HG02763 (cell line): Measurements from ENCODE around the gene DONSON.
"Not testable (repeated sequence)": the region's sequence is repeated elsewhere in the genome, so short reads cannot be mapped to it uniquely, and the experiment has no call there.

Source experiments
- ATAC-seq: cut with Tn5 transposase; IDR thresholded peaks from one replicate; pipeline ENCODE4 v1.9.1; 2021; ENCODE audit warnings: mild to moderate bottlenecking, moderate library complexity; ENCODE audit not compliant: unreplicated experiment

DONSON gene, protein sequence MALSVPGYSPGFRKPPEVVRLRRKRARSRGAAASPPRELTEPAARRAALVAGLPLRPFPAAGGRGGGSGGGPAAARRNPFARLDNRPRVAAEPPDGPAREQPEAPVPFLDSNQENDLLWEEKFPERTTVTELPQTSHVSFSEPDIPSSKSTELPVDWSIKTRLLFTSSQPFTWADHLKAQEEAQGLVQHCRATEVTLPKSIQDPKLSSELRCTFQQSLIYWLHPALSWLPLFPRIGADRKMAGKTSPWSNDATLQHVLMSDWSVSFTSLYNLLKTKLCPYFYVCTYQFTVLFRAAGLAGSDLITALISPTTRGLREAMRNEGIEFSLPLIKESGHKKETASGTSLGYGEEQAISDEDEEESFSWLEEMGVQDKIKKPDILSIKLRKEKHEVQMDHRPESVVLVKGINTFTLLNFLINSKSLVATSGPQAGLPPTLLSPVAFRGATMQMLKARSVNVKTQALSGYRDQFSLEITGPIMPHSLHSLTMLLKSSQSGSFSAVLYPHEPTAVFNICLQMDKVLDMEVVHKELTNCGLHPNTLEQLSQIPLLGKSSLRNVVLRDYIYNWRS

DNA sequence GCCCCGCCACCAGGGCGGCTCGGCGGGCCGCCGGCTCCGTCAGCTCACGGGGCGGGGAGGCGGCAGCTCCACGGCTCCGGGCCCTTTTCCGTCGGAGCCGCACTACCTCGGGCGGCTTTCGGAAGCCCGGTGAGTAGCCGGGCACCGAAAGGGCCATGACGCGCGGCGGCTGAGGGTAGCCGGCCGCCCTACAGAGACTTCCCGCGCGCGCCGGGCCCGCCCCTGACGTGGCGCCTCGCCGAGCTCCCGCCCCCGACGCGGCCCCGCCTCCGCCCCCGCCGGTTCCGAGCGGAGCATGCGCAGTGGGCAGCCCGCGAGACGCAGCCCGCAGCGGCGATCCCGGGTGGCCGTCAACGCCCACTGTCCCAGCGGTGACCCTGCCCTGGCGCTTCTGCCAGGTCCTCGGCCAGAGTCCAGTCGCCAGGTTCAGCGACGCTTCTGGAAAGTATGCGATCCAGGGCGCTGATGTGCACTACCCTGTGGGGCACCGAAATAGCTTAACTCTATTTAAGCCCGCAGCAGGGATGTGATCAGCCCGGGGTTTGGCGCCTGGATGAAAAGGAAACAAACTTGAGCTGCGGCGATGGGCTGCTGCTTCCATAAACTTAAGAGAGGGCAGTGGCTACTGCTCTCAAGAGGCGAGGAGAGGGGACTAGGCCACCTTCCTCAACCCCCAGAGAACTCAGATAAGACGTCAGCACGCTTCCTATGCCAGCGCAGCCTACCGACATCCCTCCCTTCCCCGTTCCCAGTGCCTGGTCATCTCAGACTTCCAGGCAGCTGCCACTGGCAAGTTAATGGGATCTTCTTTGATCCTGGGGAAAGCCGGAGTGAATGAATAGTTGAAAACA is at the start of gene DONSON:
DONSON (minus strand) TSS at position 200 of the 851 bp plus-strand sequence; CDS start at position 157, 43 bp downstream.
- peak; percentile 90 for ATAC-seq

DNA sequence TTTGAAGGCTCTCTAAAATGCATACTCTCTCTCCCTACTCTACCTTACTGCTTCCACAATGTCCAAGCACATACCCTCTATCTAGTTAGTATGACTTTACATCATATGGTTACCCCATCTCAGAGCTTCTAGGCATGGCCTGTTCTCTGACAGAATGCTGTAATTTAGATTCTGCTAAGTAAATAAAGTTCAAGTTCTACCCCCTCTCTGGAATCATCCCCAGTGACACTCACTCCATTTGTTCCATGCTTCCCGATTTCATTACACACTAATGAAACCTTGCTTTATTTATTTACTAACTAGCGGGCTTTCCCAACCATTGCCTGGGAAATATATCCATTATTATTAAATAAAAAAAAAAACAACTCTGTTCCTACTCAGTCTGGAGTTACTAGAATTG is 45.8 kb upstream of the DONSON start:
- no peak for ATAC-seq

DNA sequence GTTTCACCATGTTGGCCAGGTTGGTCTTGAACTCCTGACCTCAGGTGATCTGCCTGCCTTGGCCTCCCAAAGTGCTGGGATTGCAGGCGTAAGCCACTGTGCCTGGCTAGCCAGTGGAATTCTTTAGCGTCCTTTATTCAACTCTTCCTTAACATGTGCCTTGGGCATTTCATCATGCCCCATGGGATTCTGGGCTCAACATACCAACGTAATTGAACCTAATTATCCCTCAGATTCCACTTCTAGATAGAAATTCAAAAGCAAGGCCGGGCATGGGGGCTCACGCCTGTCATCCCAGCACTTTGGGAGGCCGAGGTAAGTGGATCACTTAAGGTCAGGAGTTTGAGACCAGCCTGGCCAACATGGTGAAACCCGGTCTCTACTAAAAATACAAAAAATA is 37.7 kb upstream of the DONSON start:
- not testable (repeated sequence) for ATAC-seq

DNA sequence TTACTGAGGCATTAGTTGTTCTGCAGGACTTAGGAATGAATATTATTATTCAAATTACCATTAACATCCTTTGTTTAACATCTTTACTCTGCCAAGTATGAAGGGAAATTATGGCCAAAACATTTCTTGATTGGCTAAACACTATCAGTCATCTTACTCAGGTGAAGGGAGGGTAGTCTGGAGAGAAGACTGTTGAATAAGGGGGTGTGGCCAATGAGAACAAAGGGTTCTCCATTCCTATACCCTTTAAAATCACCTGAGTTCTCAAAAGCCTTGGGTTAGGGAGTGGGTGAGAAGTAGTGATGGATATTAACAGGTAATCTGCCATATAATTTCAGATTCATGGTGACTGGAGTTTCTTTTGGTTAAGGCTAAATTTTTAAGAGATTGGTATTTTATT is 33.8 kb upstream of the DONSON start:
- ATAC-seq = no peak

DNA sequence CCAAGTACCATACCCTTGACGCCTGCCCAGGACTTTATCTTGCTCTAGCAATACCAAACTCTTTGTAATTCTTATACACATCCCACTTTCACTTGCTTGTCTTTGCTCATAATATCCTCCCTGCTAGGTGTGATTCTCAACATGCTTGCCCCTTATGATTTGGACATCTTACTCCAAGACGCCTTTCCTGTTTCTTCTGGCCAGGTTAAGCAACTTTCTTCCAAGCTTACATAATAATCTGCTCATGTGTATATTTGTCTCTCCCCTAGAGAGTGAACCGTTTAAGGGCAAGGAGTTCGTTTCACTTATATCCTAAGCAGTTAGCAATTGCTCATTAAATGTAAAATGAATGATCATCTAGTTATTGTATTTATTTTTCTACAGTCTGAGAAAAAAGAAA is 31.2 kb upstream of the DONSON start:
- ATAC-seq = no peak

DNA sequence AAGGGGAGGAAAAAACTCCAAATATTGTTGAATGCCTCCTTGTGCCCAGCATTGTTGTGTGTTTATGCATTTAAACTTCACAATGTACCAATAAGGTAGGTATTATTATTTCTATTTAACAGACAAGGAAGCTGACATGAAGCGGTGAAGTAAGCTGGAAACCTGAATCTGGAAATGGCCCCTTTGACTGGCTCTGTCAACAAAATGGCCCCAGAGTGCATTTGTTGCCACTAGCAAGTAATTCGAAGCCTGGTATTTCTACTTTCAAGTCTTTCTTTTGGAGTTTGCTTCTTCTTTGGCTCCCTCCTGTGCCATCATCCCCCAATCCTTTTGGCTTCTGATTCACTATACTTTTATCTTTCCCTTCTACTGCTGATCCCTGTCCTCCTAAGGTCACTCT is 29.9 kb upstream of the DONSON start:
- no peak for ATAC-seq

DNA sequence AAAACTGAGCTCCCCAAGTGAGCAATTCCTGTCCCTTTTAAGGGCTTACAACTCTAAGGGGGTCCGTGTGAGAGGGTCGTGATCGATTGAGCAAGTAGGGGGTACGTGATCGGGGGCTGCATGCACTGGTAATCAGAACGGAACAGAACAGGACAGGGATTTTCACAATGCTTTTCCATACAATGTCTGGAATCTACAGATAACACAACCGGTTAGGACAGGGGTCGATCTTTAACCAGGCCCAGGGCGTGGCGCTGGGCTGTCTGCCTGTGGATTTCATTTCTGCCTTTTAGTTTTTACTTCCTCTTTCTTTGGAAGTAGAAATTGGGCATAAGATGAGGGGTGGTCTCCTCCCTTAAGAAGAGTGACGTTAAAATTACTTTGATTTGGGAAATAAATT is 29.1 kb upstream of the DONSON start:
- not testable (repeated sequence) for ATAC-seq

DNA sequence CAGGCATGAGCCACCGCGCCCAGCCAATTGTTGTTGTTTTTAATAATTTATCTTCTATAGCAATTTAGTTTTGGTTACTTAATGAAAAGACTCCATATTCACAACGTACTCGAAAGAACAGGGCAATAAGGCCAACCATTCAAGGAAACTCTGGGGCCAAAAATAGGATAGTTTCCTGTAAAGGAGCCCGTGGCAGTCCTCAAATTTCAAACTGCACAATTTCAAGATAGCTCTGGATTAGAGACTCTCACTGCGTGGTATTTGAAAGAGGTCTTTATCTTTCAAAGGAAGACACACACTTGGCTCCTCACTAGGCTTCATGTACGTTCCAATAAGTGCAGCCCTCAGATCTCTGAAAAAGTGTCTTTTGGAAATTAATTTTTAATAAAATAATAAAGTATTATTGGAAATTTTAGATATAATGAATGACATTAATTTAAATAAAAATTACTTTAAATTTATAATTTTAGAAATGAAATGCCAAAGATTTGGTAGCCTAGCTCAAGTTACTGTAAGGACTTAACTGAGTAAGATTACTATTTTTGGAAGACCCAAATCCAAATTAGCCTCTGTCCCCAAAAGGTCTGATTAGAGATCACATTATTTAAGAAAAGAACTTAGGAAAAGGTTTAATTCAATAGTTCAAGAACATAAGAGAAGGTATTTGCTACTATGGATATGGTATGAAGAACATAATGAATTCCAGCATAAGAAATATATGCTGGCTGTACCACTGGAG is 22.7 kb upstream of the DONSON start:
- ATAC-seq = no peak

DNA sequence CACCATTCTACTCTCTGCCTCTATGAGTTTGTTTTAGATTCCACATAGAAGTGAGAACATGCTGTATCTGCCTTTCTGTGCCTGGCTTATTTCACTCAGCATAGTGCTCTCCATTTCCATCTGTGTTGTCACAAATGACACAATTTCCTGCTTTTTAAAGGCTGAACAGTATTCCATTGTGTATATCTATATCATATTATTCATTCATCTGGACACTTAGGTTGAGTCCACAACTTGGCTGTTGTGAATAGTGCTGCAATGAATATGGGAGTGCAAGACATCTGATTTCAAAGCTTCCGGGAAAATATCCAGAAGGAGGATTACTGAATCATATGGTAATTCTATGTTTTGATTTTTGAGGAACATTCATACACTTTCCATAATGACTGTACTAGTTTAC is 20.1 kb upstream of the DONSON start:
- no peak for ATAC-seq

DNA sequence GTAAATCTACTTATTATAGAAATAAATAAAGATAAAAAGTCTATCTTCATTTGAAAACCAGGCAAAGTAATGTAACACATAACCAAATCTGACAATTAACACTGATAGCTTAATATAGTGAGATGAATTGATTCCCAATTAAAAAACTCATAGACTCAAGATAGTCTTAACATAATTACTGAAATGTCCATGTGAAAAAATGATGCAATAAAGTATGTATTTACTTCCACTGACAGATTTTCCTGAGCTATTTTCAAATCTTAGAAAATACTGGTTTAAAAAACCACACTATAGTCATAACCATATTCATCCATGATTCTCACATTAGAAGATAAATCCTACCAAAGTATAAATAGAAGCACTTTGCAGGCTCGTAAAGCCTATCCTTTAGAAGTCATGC is 9.6 kb upstream of the DONSON start:
- ATAC-seq = no peak

DNA sequence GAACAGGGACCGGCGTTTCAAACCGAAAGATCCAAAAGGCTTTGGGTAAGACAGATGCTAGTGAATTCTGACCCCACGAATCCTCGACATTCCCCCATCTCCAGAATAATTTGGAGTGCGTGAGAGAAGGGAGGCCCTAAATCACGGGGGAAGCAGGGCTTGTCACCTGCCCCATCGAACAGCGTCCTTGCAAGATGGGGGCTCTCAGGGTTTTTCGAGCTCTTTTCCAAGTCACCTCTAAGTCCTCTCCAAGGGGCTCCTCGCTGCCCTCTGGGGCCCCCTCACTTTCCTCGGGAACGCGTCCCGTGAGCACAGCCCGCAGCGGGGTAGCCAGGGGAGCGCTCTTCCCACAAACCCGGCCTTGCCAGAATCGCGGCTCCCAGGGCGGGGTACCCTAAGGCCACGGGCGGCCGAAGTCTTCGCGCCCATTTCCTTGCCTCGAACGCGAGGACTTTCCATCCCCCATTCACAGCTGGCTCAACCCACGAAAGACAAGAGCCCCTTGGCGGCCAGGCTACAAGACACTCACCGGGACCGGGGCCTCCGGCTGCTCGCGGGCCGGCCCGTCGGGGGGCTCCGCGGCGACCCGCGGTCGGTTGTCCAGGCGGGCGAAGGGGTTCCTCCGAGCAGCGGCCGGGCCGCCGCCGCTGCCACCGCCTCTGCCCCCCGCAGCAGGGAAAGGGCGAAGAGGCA is 546 bp downstream of the DONSON start:
- peak; percentile 26 for ATAC-seq

DNA sequence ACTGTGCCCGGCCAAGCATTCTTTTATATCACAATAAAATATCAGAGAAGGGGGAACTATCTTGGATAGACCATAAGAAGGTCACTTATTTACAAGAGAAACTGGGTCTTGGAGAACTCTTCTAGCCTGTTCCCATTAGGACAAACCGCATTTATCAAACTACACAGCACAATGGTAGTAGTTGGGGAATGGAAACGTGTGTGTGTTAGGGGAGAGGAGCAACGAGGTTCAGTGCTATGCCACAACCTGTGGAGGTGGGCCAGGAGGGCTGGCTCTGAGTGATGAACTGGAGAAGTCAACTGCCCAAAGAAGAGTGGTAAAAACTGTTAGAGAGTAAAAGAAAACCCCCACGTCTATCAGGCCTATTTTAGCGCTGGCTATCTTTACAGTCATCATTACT is 1.6 kb downstream of the DONSON start:
- no peak for ATAC-seq

DNA sequence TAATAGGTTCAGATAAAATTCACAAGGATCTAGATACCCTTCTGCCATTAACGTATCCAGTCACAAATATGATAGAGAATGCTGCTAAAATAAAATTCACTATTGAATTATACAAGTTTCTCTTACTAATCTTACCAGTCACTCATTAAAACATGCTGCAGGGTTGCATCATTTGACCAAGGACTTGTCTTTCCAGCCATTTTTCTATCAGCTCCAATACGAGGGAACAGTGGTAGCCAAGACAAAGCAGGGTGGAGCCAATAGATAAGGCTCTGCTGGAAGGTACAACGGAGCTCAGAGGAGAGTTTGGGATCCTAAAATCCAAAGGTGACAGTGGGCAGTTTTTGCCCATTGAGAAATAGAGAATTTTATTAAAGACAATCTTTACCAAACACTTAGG is 4.0 kb downstream of the DONSON start:
- no peak for ATAC-seq

DNA sequence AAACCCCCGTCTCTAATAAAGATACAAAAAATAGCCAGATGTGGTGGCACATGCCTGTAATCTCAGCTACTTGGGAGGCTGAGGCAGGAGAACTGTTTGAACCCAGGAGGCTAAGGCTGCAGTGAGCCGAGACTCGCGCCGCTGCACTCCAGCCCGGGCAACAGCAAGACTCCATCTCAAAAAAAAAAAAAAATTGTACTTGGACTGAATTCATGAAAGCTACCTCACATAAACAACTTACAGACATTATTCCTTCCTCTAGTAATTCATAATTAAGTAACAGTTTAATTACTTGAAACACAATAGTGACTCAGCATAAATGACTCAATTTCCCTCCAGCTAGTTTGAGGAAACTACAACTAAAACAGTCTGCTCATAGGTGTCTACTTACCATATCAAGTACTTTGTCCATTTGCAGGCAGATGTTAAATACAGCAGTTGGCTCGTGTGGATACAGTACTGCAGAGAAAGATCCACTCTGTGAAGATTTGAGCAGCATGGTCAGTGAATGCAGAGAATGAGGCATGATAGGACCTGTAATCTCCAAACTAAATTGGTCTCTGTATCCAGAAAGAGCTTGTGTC is 9.4 kb downstream of the DONSON start:
- ATAC-seq = no peak

DNA sequence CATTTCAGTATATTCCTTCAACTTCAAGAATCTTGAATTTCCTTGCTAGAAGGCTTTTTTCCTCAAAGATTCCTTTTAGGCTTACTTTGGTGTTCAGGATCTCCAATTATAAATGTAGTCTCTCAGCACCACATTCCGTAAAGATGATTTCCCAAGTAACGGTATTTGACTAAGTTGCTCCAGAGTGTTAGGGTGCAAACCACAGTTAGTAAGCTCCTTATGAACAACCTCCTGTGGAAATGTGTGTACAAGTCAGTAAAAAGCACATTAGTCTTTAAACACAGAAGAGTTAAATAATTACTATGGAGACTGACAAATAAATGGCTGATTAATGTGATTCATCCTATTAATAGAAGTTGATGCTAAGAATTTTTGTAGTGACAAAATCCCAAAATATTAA is 10.3 kb downstream of the DONSON start:
- ATAC-seq = no peak

DNA sequence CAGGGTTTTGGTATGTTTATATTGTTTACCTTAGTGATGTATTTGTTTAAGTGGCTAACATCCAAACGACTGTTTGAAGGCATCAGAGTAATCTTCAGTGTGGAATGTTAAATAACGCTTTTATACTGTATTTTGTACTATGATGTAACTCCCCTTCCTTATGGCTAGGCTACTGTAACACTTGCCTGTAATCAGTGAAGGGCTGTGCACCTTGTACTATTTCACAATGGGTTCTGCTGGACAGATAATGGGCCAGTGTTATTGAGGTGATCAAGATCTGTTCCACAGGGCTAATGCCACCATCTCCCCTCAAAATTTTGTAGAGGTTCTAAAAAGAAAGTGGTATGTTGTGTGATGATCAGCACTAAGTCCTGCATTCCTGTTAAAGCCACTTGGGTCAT is 11.7 kb downstream of the DONSON start:
- ATAC-seq = not testable (repeated sequence)

DNA sequence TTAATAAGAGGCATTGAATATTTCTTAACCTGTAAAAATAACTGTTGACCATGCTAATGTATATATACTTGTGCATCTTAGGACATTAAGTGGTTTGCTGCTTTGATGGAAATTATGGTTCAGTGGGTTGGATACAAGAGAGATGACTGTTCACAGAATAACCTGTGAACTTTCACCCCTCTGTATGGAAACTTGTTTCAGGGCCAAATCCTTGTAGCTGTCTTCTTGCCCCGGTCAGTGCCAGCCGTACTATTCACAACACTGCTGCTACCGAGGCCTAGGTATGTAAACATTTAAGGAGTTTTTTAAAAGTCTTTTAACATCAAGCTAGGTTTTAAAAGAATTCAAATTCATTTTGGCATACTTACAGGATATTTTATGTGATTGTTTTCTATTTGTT is 16.1 kb downstream of the DONSON start:
- ATAC-seq = no peak

DNA sequence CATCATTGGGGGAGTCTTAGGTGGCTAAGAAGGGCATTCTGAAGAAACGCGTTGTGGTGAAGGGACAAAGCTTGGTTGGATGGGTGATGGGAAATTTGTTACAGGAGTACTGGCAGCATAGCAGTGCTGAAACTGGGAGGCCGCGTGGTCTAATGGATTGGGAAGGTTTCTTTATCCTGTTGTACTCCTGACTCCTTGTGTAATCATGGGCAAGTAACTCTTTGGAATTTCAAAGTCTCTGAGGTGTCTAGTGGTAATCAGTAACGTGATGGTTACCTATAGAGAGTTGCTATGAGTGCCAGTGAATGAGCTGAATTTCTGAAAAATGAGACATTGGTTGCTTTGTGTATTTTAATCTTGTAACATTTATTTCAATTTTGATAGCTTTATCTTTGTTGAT is 18.5 kb downstream of the DONSON start:
- ATAC-seq = no peak

DNA sequence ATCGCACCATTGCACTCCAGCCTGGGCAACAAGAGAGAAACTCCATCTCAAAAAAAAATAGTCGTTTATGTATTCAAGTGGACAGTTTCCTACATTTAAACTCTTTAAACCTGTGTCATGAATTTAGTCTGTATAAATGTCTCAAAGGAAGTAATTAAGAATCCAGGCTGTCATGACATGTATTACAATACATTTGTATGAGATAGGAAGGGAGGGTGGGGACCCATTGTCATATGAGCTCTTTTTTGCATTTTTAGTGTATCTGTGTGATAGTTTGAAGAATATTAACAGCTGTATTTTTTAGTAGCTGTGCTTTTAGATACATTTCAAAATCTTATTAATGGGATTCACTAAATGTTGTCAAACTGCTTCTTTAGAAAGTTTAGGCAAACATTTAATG is 20.0 kb downstream of the DONSON start:
- no peak for ATAC-seq

DNA sequence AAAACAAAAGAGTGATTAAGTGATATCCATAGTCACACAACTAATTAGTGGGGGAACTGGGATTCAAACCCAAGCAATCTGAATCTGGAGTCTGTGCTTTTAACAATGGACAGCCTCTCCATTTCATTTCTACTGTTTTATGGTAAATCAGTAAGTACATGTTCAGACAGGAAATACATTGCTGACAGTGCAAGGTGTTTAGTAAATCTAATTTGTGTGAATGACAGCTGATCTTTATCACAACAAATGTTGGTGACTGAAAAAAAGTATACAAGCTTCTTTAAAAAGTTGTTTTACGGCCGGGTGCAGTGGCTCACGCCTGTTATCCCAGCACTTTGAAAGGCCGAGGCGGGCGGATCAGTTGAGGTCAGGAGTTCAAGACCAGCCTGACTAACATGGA is 20.6 kb downstream of the DONSON start:
- ATAC-seq = no peak
